KBM-7 (cell line): ENCODE measurements around the gene MRPL57.
"Not testable (repeated sequence)": the region's sequence is repeated elsewhere in the genome, so short reads cannot be mapped to it uniquely, and the experiment has no call there.

Source experiments
- DNase-seq: peaks from one replicate; pipeline ENCODE4 v3.0.0-alpha.2; 2015
- in situ Hi-C: fragments of 300-500 bp; cut with MboI; formaldehyde crosslinking; loops from 2 replicates; pipeline ENCODE4 v1.14.3; 2020; ENCODE audit warnings: low sequenced_read_pairs, low pct_unique_long_range_greater_than_20kb, mixed read lengths

Gene MRPL57

GRCh38 chr13:21176215-21176981, at the start of gene MRPL57, which contains the start of gene SKA3:
MRPL57 (plus strand) TSS chr13:21176658; CDS start chr13:21176917, 259 bp downstream.
SKA3 (minus strand) TSS chr13:21176552; CDS start chr13:21176477, 75 bp downstream.
- in situ Hi-C loops, result no loop called here
- peak; percentile 96 for DNase-seq

DNA sequence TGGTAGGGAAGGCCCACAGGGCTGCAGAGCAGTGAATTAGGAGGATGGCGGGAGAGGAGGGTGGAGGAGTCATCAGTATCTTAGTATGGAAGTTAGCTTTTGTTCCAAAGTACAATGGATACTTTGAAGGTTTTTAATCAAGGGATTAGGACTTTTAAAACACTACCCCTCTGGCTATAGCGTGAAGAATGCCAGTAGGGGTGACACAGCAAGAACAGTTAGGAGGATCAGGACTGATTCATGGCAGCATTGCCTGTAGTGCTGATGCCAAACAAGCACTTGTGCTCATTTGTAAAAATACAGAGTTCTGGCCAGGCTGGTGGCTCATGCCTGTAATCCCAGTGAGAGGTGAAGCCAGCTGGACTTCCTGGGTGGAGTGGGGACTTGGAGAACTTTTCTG, 46.3 kb upstream of the MRPL57 start:
- DNase-seq, result no peak
- in situ Hi-C loops, result no loop called here

DNA sequence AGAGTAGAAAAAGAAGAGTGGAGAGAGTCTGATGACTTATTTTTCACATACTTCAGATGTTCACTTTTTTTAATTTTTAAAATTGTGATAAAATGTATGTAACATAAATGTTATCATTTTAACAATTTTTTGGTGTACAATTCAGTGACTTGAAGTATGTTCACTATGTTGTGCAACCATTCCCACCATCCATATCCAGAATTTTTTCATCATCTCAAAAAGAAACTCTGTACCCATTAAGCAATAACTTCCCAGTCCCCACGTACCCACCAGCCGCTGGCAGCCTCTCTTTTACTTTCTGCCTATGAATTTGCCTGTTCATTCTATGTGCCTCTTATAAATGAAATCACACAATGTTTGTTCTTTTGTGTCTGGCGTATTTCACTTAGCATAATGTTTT, 43.4 kb upstream of the MRPL57 start:
- in situ Hi-C loops, result no loop called here
- no peak for DNase-seq

- in situ Hi-C loops, result no loop called here
Observed at GRCh38 chr13:21134475-21134874, 42.0 kb upstream of the MRPL57 start.

DNA sequence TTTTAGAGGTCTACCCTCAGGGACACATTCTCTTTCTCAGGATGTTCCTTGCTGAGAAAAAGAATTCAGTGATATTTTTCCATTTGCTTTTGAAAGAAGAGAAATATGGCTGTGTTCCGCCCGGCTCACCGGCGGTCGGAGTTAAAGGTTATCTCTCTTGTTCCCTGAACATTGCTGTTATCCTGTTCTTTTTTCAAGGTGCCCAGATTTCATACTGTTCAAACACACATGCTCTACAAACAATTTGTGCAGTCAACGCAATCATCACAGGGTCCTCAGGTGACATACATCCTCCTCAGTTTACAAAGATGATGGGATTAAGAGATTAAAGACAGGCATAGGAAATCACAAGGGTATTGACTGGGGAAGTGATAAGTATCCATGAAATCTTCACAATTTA, 40.6 kb upstream of the MRPL57 start:
- in situ Hi-C loops, DNase-seq: not testable (repeated sequence)

More at GRCh38 chr13:21134475-21134874, 42.0 kb upstream of the MRPL57 start:
- no peak for DNase-seq

DNA sequence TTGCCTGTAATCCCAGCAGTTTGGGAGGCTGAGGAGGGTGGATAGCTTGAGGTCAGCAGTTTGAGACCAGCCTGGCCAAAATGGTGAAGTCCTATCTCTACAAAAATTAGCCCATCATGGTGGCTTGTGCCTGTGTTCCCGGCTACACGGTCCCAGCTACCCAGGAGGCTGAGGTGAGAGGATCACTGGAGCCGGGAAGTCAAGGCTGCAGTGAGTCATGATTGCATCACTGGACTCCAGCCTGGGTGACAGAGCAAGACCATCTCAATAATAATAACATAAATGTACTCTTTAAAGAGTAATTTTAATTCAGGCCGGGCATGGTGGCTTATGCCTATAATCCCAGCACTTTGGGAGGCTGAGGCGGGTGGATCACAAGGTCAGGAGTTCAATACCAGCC, 38.8 kb upstream of the MRPL57 start:
- DNase-seq, result no peak
- in situ Hi-C loops, result no loop called here

- in situ Hi-C loops, result no loop called here
- DNase-seq, result peak; percentile 0
Observed at GRCh38 chr13:21138561-21138960, 37.9 kb upstream of the MRPL57 start.

GRCh38 chr13:21139374-21139773, 37.1 kb upstream of the MRPL57 start:
- in situ Hi-C loops, result no loop called here
- no peak for DNase-seq

GRCh38 chr13:21142766-21143165, 33.7 kb upstream of the MRPL57 start:
- no peak for DNase-seq
- in situ Hi-C loops, result no loop called here

- in situ Hi-C loops, result no loop called here
- peak; percentile 6 for DNase-seq
Observed at GRCh38 chr13:21147827-21148226, 28.6 kb upstream of the MRPL57 start.

DNA sequence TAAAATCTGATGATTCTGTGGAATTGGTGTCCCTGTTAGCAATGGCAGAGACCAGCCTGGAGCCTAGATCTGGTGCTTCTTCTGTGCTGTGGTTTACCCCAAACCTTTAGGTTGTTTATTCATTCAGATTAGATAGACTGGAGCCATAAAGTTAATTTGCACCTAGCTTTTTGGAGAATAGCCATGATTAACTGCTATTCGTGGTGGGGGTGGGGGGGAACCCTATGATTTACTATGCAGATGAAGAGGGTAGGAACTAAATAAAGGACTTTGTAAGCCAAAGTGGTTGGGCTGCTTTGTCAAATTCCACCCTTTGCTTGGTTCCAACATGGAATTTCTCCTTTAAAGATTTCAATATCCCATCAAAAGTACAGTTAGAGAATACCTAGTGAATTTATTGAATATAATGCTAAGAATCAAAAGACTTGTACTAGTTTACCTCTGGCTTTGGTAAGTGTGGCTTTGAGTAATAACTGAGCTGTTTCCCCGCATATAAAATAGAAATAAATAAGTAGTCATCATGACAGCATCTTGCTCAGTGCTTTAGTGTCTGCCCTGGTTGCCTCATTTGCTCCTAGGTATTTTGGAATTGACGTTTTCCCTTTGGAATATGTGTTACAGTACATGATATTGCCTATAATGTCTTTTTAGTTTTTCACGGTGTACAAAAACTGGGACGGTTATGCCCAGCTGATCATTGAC, 27.8 kb upstream of the MRPL57 start:
- peak; percentile 5 for DNase-seq
- in situ Hi-C loops, result no loop called here

GRCh38 chr13:21149568-21149967, 26.9 kb upstream of the MRPL57 start:
- peak; percentile 33 for DNase-seq
- in situ Hi-C loops, result no loop called here

GRCh38 chr13:21150013-21150412, 26.4 kb upstream of the MRPL57 start:
- DNase-seq, result no peak
- in situ Hi-C loops, result no loop called here

GRCh38 chr13:21152251-21152899, 24.1 kb upstream of the MRPL57 start:
- in situ Hi-C loops, result no loop called here
- DNase-seq, result no peak

DNA sequence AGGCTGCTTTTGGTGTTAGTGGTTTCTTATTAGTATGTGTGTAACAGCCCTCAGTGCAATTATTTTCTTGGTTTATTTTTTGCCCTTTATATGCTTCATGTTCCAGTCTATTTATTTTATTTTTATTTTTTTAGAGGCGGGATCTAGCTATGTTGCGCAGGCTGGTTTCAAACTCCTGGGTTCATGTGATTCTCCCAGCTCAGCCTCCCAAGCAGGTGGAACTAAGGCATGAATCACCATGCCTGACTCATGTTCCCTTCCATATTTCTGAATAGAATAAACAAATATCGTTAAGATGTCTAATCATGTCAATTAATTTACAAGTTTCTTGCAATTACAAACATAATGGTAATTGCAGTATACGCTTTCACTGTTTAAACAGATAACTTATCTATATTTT, 11.8 kb upstream of the MRPL57 start:
- DNase-seq, result no peak
- in situ Hi-C loops, result no loop called here

- in situ Hi-C loops, DNase-seq: not testable (repeated sequence)
Observed at GRCh38 chr13:21165606-21166005, 10.9 kb upstream of the MRPL57 start.

DNA sequence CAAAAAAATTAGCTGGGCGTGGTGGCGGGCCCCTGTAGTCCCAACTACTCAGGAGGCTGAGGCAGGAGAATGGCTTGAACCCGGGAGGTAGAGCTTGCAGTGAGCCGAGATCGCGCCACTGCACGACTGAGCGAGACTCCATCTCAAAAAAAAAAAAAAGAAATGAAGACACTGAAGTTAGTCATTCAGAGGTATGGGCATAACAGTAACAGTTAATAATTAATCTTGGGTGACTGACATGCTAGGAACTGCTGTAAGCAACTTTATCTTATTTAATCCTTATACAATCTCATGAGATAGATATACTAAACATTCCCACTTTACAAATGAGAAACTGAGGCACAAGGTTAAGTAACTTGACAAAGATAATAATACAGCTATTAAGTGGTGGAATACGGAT, 5.0 kb upstream of the MRPL57 start:
- no peak for DNase-seq
- in situ Hi-C loops, result no loop called here

GRCh38 chr13:21173767-21174166, 2.7 kb upstream of the MRPL57 start:
- DNase-seq, in situ Hi-C loops: not testable (repeated sequence)

- in situ Hi-C loops, result no loop called here
- DNase-seq, result no peak
Observed at GRCh38 chr13:21175656-21176214, 723 bp upstream of the MRPL57 start.

GRCh38 chr13:21176982-21177284, 475 bp downstream of the MRPL57 start:
- in situ Hi-C loops, result no loop called here
- DNase-seq, result no peak
